H9 (cell line): ENCODE data around the gene PHLDA3. TPM values are rescaled to one million over a fixed set of nuclear protein-coding genes. Genes with fewer than 3 reads are reported as not detected.

ENCODE experiments used
- DNase-seq: peaks from one replicate; pipeline ENCODE4 v3.0.0-alpha.2; 2017
- H2AFZ ChIP-seq: one replicate; pipeline ENCODE4 v1.6.1; 2013; ENCODE audit warnings: mild to moderate bottlenecking, low read length, control low read depth, moderate library complexity
- H2AK5ac ChIP-seq: 2 replicates; pipeline ENCODE4 v1.6.1; 2013; ENCODE audit warnings: low read length, control low read depth, mixed read lengths; ENCODE audit not compliant: insufficient read length
- H2BK120ac ChIP-seq: one replicate; pipeline ENCODE4 v1.6.1; 2013; ENCODE audit warnings: low read depth, mild to moderate bottlenecking, low read length, control low read depth, inconsistent platforms; ENCODE audit not compliant: poor library complexity, severe bottlenecking
- H2BK12ac ChIP-seq: 2 replicates; pipeline ENCODE4 v1.6.1; 2013; ENCODE audit warnings: low read length, control low read depth, mixed read lengths, low read depth; ENCODE audit not compliant: insufficient read length
- H2BK15ac ChIP-seq: 2 replicates; pipeline ENCODE4 v1.6.1; 2013; ENCODE audit warnings: low read depth, low read length, control low read depth
- H2BK20ac ChIP-seq: one replicate; pipeline ENCODE4 v1.6.1; 2013; ENCODE audit warnings: low read depth, mild to moderate bottlenecking, low read length, control low read depth, inconsistent platforms; ENCODE audit not compliant: poor library complexity, severe bottlenecking
- H2BK5ac ChIP-seq: 2 replicates; pipeline ENCODE4 v1.6.1; 2013; ENCODE audit warnings: low read length, control low read depth, mixed read lengths; ENCODE audit not compliant: insufficient read length
- H3K14ac ChIP-seq: 2 replicates; pipeline ENCODE4 v1.6.1; 2013; ENCODE audit warnings: low read length, control low read depth; ENCODE audit not compliant: insufficient read depth
- H3K18ac ChIP-seq: 2 replicates; pipeline ENCODE4 v1.6.1; 2013; ENCODE audit warnings: low read depth, mild to moderate bottlenecking, mixed read lengths, low read length, control low read depth; ENCODE audit not compliant: insufficient read length
- H3K23ac ChIP-seq: 2 replicates; pipeline ENCODE4 v1.6.1; 2013; ENCODE audit warnings: low read length, control low read depth, mixed read lengths, low read depth; ENCODE audit not compliant: insufficient read length
- H3K23me2 ChIP-seq: 2 replicates; pipeline ENCODE4 v1.6.1; 2013; ENCODE audit warnings: low read depth, mild to moderate bottlenecking, mixed read lengths, low read length, control low read depth; ENCODE audit not compliant: insufficient read length, poor library complexity, severe bottlenecking
- H3K27ac ChIP-seq: 2 replicates; pipeline ENCODE4 v1.5.1; 2013; ENCODE audit warnings: low read length, control low read depth, mixed read lengths, low read depth; ENCODE audit not compliant: insufficient read length
- H3K27me3 ChIP-seq: 2 replicates; pipeline ENCODE4 v1.6.1; 2013; ENCODE audit warnings: low read length, control low read depth, inconsistent platforms; ENCODE audit not compliant: insufficient read depth
- H3K4ac ChIP-seq: 2 replicates; pipeline ENCODE4 v1.6.1; 2013; ENCODE audit warnings: low read depth, mild to moderate bottlenecking, control low read depth, inconsistent platforms, low read length, moderate library complexity
- H3K4me1 ChIP-seq: 2 replicates; pipeline ENCODE4 v1.6.1; 2013; ENCODE audit warnings: low read length, control low read depth, inconsistent platforms; ENCODE audit not compliant: insufficient read depth
- H3K4me2 ChIP-seq: 2 replicates; pipeline ENCODE4 v1.6.1; 2013; ENCODE audit warnings: low read length, control low read depth, mixed read lengths; ENCODE audit not compliant: insufficient read length, insufficient read depth
- H3K56ac ChIP-seq: 2 replicates; pipeline ENCODE4 v1.6.1; 2013; ENCODE audit warnings: low read depth, mild to moderate bottlenecking, mixed read lengths, low read length, control low read depth; ENCODE audit not compliant: insufficient read length
- H3K79me1 ChIP-seq: 2 replicates; pipeline ENCODE4 v1.6.1; 2013; ENCODE audit warnings: low read depth, mild to moderate bottlenecking, moderate library complexity, low read length, control low read depth, inconsistent platforms; ENCODE audit not compliant: insufficient read depth, poor library complexity, severe bottlenecking
- H3K79me2 ChIP-seq: 2 replicates; pipeline ENCODE4 v1.6.1; 2013; ENCODE audit warnings: low read length, control low read depth, inconsistent platforms; ENCODE audit not compliant: insufficient read depth
- H3K9ac ChIP-seq: 2 replicates; pipeline ENCODE4 v1.6.1; 2013; ENCODE audit warnings: low read length, control low read depth, mixed read lengths; ENCODE audit not compliant: insufficient read length; ENCODE audit errors: extremely low read depth
- H3K9me3 ChIP-seq: one replicate; pipeline ENCODE4 v1.6.1; 2013; ENCODE audit warnings: low read depth, low read length, inconsistent platforms; ENCODE audit not compliant: control insufficient read depth
- H3T11ph ChIP-seq: one replicate; pipeline ENCODE4 v1.6.1; 2013; ENCODE audit warnings: mild to moderate bottlenecking, low read length, control low read depth, inconsistent platforms
- H4K20me1 ChIP-seq: one replicate; pipeline ENCODE4 v1.6.1; 2013; ENCODE audit not compliant: control insufficient read depth, insufficient read length, insufficient read depth
- H4K5ac ChIP-seq: 2 replicates; pipeline ENCODE4 v1.6.1; 2013; ENCODE audit warnings: low read depth, mild to moderate bottlenecking, mixed read lengths, low read length, control low read depth; ENCODE audit not compliant: insufficient read length
- H4K8ac ChIP-seq: replicated peaks from 2 replicates; pipeline ENCODE4 v1.6.1; 2013; ENCODE audit warnings: low read length, control low read depth, mixed read lengths, low read depth; ENCODE audit not compliant: insufficient read length
- H4K91ac ChIP-seq: 2 replicates; pipeline ENCODE4 v1.6.1; 2013; ENCODE audit warnings: low read depth, mild to moderate bottlenecking, moderate library complexity, mixed read lengths, low read length, control low read depth; ENCODE audit not compliant: insufficient read length
- H3K27ac Mint-ChIP-seq, 3 experiments: 2 replicates in 2 of 3; 3 replicates in 1 of 3; pipeline ENCODE4 v1.8.0; 2020 to 2021; ENCODE audit warnings: mixed read lengths in 3 of 3, mild to moderate bottlenecking in 1 of 3, moderate library complexity in 1 of 3
- H3K27me3 Mint-ChIP-seq: 2 replicates; pipeline ENCODE4 v1.8.0; 2021; ENCODE audit warnings: low read depth, mild to moderate bottlenecking, moderate library complexity, mixed read lengths
- H3K36me3 Mint-ChIP-seq, 3 experiments: 2 replicates in 2 of 3; 3 replicates in 1 of 3; pipeline ENCODE4 v1.8.0; 2020 to 2021; ENCODE audit warnings: low read depth in 3 of 3, mixed read lengths in 3 of 3; ENCODE audit not compliant: insufficient read depth in 1 of 3
- H3K4me1 Mint-ChIP-seq, 2 experiments: 2 replicates each; pipeline ENCODE4 v1.8.0; 2020; ENCODE audit warnings: mixed read lengths in 2 of 2
- H3K4me3 Mint-ChIP-seq, 2 experiments: 2 replicates in 1 of 2; 3 replicates in 1 of 2; pipeline ENCODE4 v1.8.0; 2020 to 2021; ENCODE audit warnings: mild to moderate bottlenecking in 2 of 2, mixed read lengths in 2 of 2, moderate library complexity in 1 of 2
- H3K9me3 Mint-ChIP-seq, 2 experiments: 2 replicates in 1 of 2; 3 replicates in 1 of 2; pipeline ENCODE4 v1.8.0; 2020; ENCODE audit warnings: mild to moderate bottlenecking in 2 of 2, mixed read lengths in 2 of 2, moderate library complexity in 1 of 2
- CTCF ChIP-seq: fragments of 200-600 bp; sonication (generic); conservative IDR thresholded peaks from 3 replicates; pipeline ENCODE4 v1.8.0; 2021; ENCODE audit warnings: antibody characterized with exemption, mild to moderate bottlenecking
- WGBS: extraction: QIAGEN DNeasy Blood & Tissue Kit; methylation state at CpG from one replicate; pipeline ENCODE4 v1.1.7; 2013; ENCODE audit warnings: missing lambda C conversion rate, low lambda C conversion rate, mixed read lengths; ENCODE audit not compliant: insufficient read length; ENCODE audit errors: extremely low coverage; 5-methylcytosine and 5-hydroxymethylcytosine counted together
- total RNA-seq: library from RNA; stranded (reverse); gene quantifications from 2 replicates; pipeline ENCODE4 v1.2.1, GENCODE V29; 2021

The PHLDA3 gene
- total RNA-seq, 1 experiment from 2014 or later, result 53.9 TPM

- H3K79me1 ChIP-seq, result no peaks in the 10 kb centered on the region
- no peaks in the 10 kb centered on the region for H3K27me3 ChIP-seq
- Mint-ChIP-seq H3K9me3 (no peaks in the 10 kb centered on the region; a peak in 1 of 5 replicates), H3K4me1 (peaks cover 24 to 28% of the 10 kb centered on the region in 2 experiments), H3K36me3 (no peaks in the 10 kb centered on the region), H3K4me3 (no peak overlapping the region), H3K27ac (no peak overlapping the region), H3K27me3 (peaks cover 44% of the 10 kb centered on the region)
- no peak overlapping the region for H3K4me2 ChIP-seq
- no CpG with 5 or more reads among the region's 6 CpGs for WGBS
- no peak overlapping the region for H4K8ac ChIP-seq
- H3K14ac ChIP-seq, result no peak overlapping the region
- H2BK12ac ChIP-seq, result no peak overlapping the region
- no peak overlapping the region for H3K23ac ChIP-seq
- H3K4ac ChIP-seq, result no peak overlapping the region
- TF ChIP-seq CTCF, result no peak
- no peak overlapping the region for H2AK5ac ChIP-seq
- peaks cover 14% of the 10 kb centered on the region for H3K23me2 ChIP-seq
- no peak overlapping the region for H3K9ac ChIP-seq
- H3K4me1 ChIP-seq, result peaks cover 2% of the 10 kb centered on the region; the same call in 1 of the 2 replicates
- no peak overlapping the region for H3T11ph ChIP-seq
- no peak overlapping the region for H2BK20ac ChIP-seq
- H2BK15ac ChIP-seq, result no peak overlapping the region
- H2BK5ac ChIP-seq, result no peak overlapping the region
- H3K56ac ChIP-seq, result no peak overlapping the region
- H2AFZ ChIP-seq, result no peak overlapping the region
- no peak overlapping the region for H3K18ac ChIP-seq
- DNase-seq, result no peak
- H3K27ac ChIP-seq, result no peak overlapping the region
- H4K91ac ChIP-seq, result no peak overlapping the region
- no peaks in the 10 kb centered on the region for H4K20me1 ChIP-seq
- H3K9me3 ChIP-seq, result no peaks in the 10 kb centered on the region
- H2BK120ac ChIP-seq, result no peak overlapping the region
- H4K5ac ChIP-seq, result no peak overlapping the region
- no peaks in the 10 kb centered on the region for H3K79me2 ChIP-seq
Observed at GRCh38 chr1:201476670-201477344, 7.8 kb upstream of the PHLDA3 start.
